Aorta (tissue), 5 donors: ENCODE data around the gene OR4D1. TPM values are rescaled to one million over a fixed set of nuclear protein-coding genes. Genes with fewer than 3 reads are reported as not detected.
"Not testable (repeated sequence)": the region's sequence is repeated elsewhere in the genome, so short reads cannot be mapped to it uniquely, and the experiment has no call there.

Source experiments
- ATAC-seq: fragments of 200-7000 bp; cut with Tn5 transposase; one replicate; pipeline ENCODE4 v1.9.1; 2022; ENCODE audit warnings: moderate library complexity; ENCODE audit not compliant: low FRiP score
- DNase-seq, 2 donors: peaks; one replicate each; pipeline ENCODE4 v3.0.0-alpha.2; 2020
- H3K27ac ChIP-seq, 2 donors: one replicate each; pipeline ENCODE4 v1.5.1; 2013; ENCODE audit warnings: low read length in 2 of 2, mild to moderate bottlenecking in 2 of 2, moderate library complexity in 2 of 2, control low read depth in 1 of 2, inconsistent platforms in 1 of 2, low read depth in 1 of 2
- H3K27me3 ChIP-seq, 2 donors: one replicate each; pipeline ENCODE4 v1.6.1; 2013; ENCODE audit warnings: control low read depth in 1 of 2, low read length in 1 of 2, mild to moderate bottlenecking in 1 of 2, moderate library complexity in 1 of 2; ENCODE audit not compliant: insufficient read depth in 2 of 2, control insufficient read depth in 1 of 2
- H3K36me3 ChIP-seq, 2 donors: one replicate each; pipeline ENCODE4 v1.6.1; 2013; ENCODE audit warnings: control low read depth in 1 of 2, low read length in 1 of 2, mild to moderate bottlenecking in 1 of 2; ENCODE audit not compliant: insufficient read depth in 2 of 2, control insufficient read depth in 1 of 2
- H3K4me1 ChIP-seq, 2 donors: one replicate each; pipeline ENCODE4 v1.6.1; 2013; ENCODE audit warnings: low read length in 2 of 2, control low read depth in 1 of 2, mild to moderate bottlenecking in 1 of 2, moderate library complexity in 1 of 2; ENCODE audit not compliant: insufficient read depth in 2 of 2, control insufficient read depth in 1 of 2
- H3K4me3 ChIP-seq, 2 donors: one replicate each; pipeline ENCODE4 v1.5.1; 2013; ENCODE audit warnings: low read length in 2 of 2, control low read depth in 1 of 2, mild to moderate bottlenecking in 1 of 2
- H3K9me3 ChIP-seq: one replicate; pipeline ENCODE4 v1.6.1; 2013; ENCODE audit warnings: mild to moderate bottlenecking, low read length; ENCODE audit not compliant: control insufficient read depth
- WGBS, 2 donors: extraction: QIAGEN DNeasy Blood & Tissue Kit; methylation state at CpG; one replicate each; pipeline ENCODE4 v1.1.7; 2013; 5-methylcytosine and 5-hydroxymethylcytosine counted together
- intact Hi-C, 2 donors: fragments of 100-400 bp; cut with DNase I; formaldehyde crosslinking; loops; one replicate each; pipeline versions ENCODE4 v1.14.2 to v1.15.0; 2022
- polyA plus RNA-seq, 2 donors: library from polyadenylated mRNA; stranded (reverse); fragments of 200-250 nt; gene quantifications; one replicate each; pipeline ENCODE4 v1.2.3, GENCODE V29; 2013
- total RNA-seq, 2 donors: library from RNA; stranded (reverse); fragmentation: NEBNext Ultra II Directional; extraction: Animal tissue kit (Norgen Biotek cat#: 25700); gene quantifications; one replicate each; pipeline ENCODE4 v1.2.1, GENCODE V29; 2021
- donor health status: healthy with polysubstance abuse.
- donor health status: Bipolar disorder and iron deficiency.
- donor health status: DM: no; HTN: no; CAD: no.
- donor health status: DM: no; HTN: no; CAD: no.
- donor health status: DM: yes; HTN: yes; CAD: no.

The OR4D1 gene
- total and polyA plus RNA-seq, 4 donors: not detected

GRCh38 chr17:58143335-58143734, 4.8 kb upstream of the OR4D1 start:
- DNase-seq, H3K4me3 ChIP-seq, H3K9me3 ChIP-seq, H3K27me3 ChIP-seq, H3K4me1 ChIP-seq, H3K27ac ChIP-seq, H3K36me3 ChIP-seq, ATAC-seq, intact Hi-C loops: not testable (repeated sequence)
- WGBS, 2 donors: 83 to 94% methylated on average over 4 of the region's 4 CpGs

GRCh38 chr17:58144801-58145200, 3.4 kb upstream of the OR4D1 start:
- H3K27ac ChIP-seq: no peak overlapping the region
- H3K9me3 ChIP-seq: peaks cover 3% of the 10 kb centered on the region
- no peak overlapping the region for H3K4me3 ChIP-seq
- 78 to 81% methylated on average over 1 of the region's 1 CpG for WGBS, 2 donors
- DNase-seq (no peak), ATAC-seq (no peak)
- H3K27me3 ChIP-seq: no peaks in the 10 kb centered on the region
- intact Hi-C loops: loop anchor here in 1 of 2 donors (5.0 kb wide), 1 partner anchor 78 kb away; no protein-coding TSS in a partner anchor
- no peaks in the 10 kb centered on the region for H3K36me3 ChIP-seq
- no peaks in the 10 kb centered on the region for H3K4me1 ChIP-seq

- Histone ChIP-seq H3K36me3 (no peaks in the 10 kb centered on the region), H3K27ac (no peak overlapping the region), H3K27me3 (no peaks in the 10 kb centered on the region), H3K4me3 (no peak overlapping the region), H3K9me3 (peaks cover 3% of the 10 kb centered on the region), H3K4me1 (no peaks in the 10 kb centered on the region)
- ATAC-seq (no peak), DNase-seq (no peak)
- intact Hi-C loops: loop anchor here in 1 of 2 donors (5.0 kb wide), 1 partner anchor 81 kb away; no protein-coding TSS in a partner anchor
- WGBS, 2 donors: 81 to 93% methylated on average over 3 of the region's 3 CpGs
Measured at GRCh38 chr17:58148609-58149008, 425 bp downstream of the OR4D1 start.

GRCh38 chr17:58150394-58150793, 2.2 kb downstream of the OR4D1 start:
- Histone ChIP-seq H3K36me3 (no peaks in the 10 kb centered on the region), H3K27me3 (no peaks in the 10 kb centered on the region), H3K4me1 (no peaks in the 10 kb centered on the region), H3K4me3 (no peak overlapping the region), H3K9me3 (no peaks in the 10 kb centered on the region), H3K27ac (no peak overlapping the region)
- no peak for ATAC-seq
- no peak for DNase-seq
- 37 to 47% methylated on average over 6 of the region's 6 CpGs for WGBS, 2 donors
- intact Hi-C loops: no loop called here

- intact Hi-C loops: no loop called here
- Histone ChIP-seq H3K27ac (no peak overlapping the region), H3K4me1 (no peaks in the 10 kb centered on the region), H3K4me3 (no peak overlapping the region), H3K9me3 (peaks cover 2% of the 10 kb centered on the region), H3K36me3 (no peaks in the 10 kb centered on the region), H3K27me3 (no peaks in the 10 kb centered on the region)
- ATAC-seq (no peak), DNase-seq (no peak)
- 72 to 77% methylated on average over 2 of the region's 2 CpGs for whole genome bisulfite sequencing, 2 donors
Measured at GRCh38 chr17:58153046-58153445, 4.9 kb downstream of the OR4D1 start.

- no peak for DNase-seq
- Histone ChIP-seq H3K9me3 (peaks cover 2% of the 10 kb centered on the region), H3K27me3 (no peaks in the 10 kb centered on the region), H3K4me3 (no peak overlapping the region), H3K36me3 (no peaks in the 10 kb centered on the region), H3K27ac (no peak overlapping the region), H3K4me1 (no peaks in the 10 kb centered on the region)
- intact Hi-C loops: no loop called here
- ATAC-seq: no peak
Measured at GRCh38 chr17:58153671-58154070, 5.5 kb downstream of the OR4D1 start.

GRCh38 chr17:58156839-58157803, 8.9 kb downstream of the OR4D1 start:
- intact Hi-C loops: no loop called here
- H3K27ac ChIP-seq: no peak overlapping the region
- no peaks in the 10 kb centered on the region for H3K36me3 ChIP-seq
- peak overlapping the region in 1 of 2 donors; percentile 22 for H3K4me3 ChIP-seq
- ATAC-seq (peak; percentile 60), DNase-seq (peak in 1 of 2 donors; percentile 74)
- H3K9me3 ChIP-seq: peaks cover 2% of the 10 kb centered on the region
- no peaks in the 10 kb centered on the region for H3K4me1 ChIP-seq
- WGBS, 2 donors: 1 to 2% methylated on average over 62 to 65 of the region's 65 CpGs
- H3K27me3 ChIP-seq: no peaks in the 10 kb centered on the region

GRCh38 chr17:58158181-58158580, 10.0 kb downstream of the OR4D1 start:
- Histone ChIP-seq H3K27me3 (no peaks in the 10 kb centered on the region), H3K36me3 (no peaks in the 10 kb centered on the region), H3K4me1 (no peaks in the 10 kb centered on the region), H3K27ac (no peak overlapping the region), H3K9me3 (peaks cover 2% of the 10 kb centered on the region), H3K4me3 (no peak overlapping the region)
- DNase-seq: no peak
- 71 to 77% methylated on average over 2 of the region's 2 CpGs for WGBS, 2 donors
- no peak for ATAC-seq
- intact Hi-C loops: no loop called here

- H3K4me1 ChIP-seq: no peaks in the 10 kb centered on the region
- no peaks in the 10 kb centered on the region for H3K27me3 ChIP-seq
- H3K4me3 ChIP-seq: no peak overlapping the region
- ATAC-seq: no peak
- no peak for DNase-seq
- no peak overlapping the region for H3K27ac ChIP-seq
- no peaks in the 10 kb centered on the region for H3K36me3 ChIP-seq
- WGBS, 2 donors: 73 to 79% methylated on average over 3 of the region's 3 CpGs
- intact Hi-C loops: no loop called here
- no peaks in the 10 kb centered on the region for H3K9me3 ChIP-seq
Measured at GRCh38 chr17:58161566-58161965, 13.4 kb downstream of the OR4D1 start.
